ENCODE measurements around the gene HLA-DRB5.
"Not testable (repeated sequence)": the region's sequence is repeated elsewhere in the genome, so short reads cannot be mapped to it uniquely, and the experiment has no call there.

The HLA-DRB5 gene

DNA sequence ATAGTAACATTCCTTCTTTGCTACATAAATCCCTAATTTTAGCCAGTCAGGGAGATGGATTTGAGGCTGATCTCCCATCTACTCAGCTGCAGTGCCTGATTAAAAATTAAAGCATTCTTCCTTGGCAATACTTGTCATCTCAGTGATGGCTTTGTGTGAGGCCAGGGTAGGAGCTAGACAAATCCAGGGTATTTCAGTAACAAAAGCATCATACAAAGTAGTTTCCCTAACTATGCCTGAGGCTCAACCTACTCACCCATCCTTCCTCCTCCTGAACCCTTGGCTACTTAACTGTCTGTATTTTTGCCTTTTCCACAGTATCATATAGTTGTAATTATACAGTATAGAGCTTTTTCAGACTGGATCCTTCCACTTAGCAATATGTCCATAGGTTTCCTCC, 37.7 kb downstream of the HLA-DRB5 start:
- H3K4me1 ChIP-seq (ENCODE audit: control insufficient read depth in 1 of 2, insufficient read depth in 2 of 2, low read length in 2 of 2) = no peaks in the 10 kb centered on the region
- H3K9me3 ChIP-seq (ENCODE audit: control insufficient read depth in 1 of 2, low read length in 2 of 2) = no peaks in the 10 kb centered on the region
- H3K27ac ChIP-seq (ENCODE audit: low read length) = no peak overlapping the region
- H3K36me3 ChIP-seq (ENCODE audit: control insufficient read depth in 1 of 2, insufficient read depth in 2 of 2, low read length in 2 of 2) = no peaks in the 10 kb centered on the region
- no peak overlapping the region for H3K4me3 ChIP-seq (ENCODE audit: low read depth in 1 of 2, low read length in 2 of 2)
- H3K27me3 ChIP-seq (ENCODE audit: low read depth, low read length) = no peaks in the 10 kb centered on the region

DNA sequence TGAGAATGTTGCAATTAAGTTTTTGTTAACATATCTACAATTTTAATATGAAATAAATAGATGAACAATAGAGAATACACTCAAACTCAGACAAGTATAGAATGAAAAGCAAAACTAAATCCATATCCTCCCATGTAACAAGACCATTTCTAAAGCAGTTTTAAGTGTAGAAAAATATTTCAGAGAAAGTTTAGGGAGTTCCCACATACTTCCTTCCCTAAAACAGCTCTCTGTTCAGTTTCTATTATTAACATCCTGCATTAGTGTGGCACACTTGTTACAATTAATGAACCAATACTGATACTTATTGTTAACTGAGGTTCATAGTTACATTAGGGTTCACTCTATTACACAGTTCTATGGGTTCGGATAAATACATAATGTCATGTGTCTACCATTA, 38.4 kb downstream of the HLA-DRB5 start:
- no peaks in the 10 kb centered on the region for H3K27me3 ChIP-seq (ENCODE audit: low read depth, low read length)
- no peaks in the 10 kb centered on the region for H3K4me1 ChIP-seq (ENCODE audit: control insufficient read depth in 1 of 2, insufficient read depth in 2 of 2, low read length in 2 of 2)
- no peak overlapping the region for H3K4me3 ChIP-seq (ENCODE audit: low read depth in 1 of 2, low read length in 2 of 2)
- no peaks in the 10 kb centered on the region for H3K9me3 ChIP-seq (ENCODE audit: control insufficient read depth in 1 of 2, low read length in 2 of 2)
- H3K36me3 ChIP-seq (ENCODE audit: control insufficient read depth in 1 of 2, insufficient read depth in 2 of 2, low read length in 2 of 2) = no peaks in the 10 kb centered on the region
- H3K27ac ChIP-seq (ENCODE audit: low read length) = no peak overlapping the region

DNA sequence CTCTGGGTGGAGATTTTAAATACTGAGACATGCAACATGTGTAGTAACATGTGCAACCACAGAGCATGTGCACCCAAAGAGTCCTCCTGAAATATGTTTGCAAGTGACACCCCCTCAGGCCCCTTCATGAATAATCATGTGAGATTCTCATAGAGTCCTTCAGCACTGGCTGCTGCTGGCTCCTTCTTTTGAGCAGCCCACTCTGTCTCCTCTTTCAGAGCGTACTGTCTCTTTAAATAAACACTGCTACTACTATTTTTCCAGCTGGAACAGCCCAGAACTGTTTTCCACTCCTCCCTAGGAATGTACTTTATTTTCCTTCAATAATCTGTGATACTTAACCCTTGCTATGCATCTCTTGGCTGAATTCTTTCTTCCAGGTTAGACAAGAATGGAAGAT, 42.0 kb downstream of the HLA-DRB5 start:
- Histone ChIP-seq H3K4me3 (ENCODE audit: low read depth in 1 of 2, low read length in 2 of 2) (no peak overlapping the region), H3K36me3 (ENCODE audit: control insufficient read depth in 1 of 2, insufficient read depth in 2 of 2, low read length in 2 of 2) (no peaks in the 10 kb centered on the region), H3K27me3 (ENCODE audit: low read depth, low read length) (no peaks in the 10 kb centered on the region), H3K4me1 (ENCODE audit: control insufficient read depth in 1 of 2, insufficient read depth in 2 of 2, low read length in 2 of 2) (no peaks in the 10 kb centered on the region), H3K27ac (ENCODE audit: low read length) (no peak overlapping the region), H3K9me3 (ENCODE audit: control insufficient read depth in 1 of 2, low read length in 2 of 2) (no peaks in the 10 kb centered on the region)

GRCh38 chr6:32484614-32484998, 45.5 kb downstream of the HLA-DRB5 start:
- Histone ChIP-seq H3K27ac (ENCODE audit: low read length) (no peak overlapping the region), H3K4me3 (ENCODE audit: low read depth in 1 of 2, low read length in 2 of 2) (no peak overlapping the region), H3K27me3 (ENCODE audit: low read depth, low read length) (no peaks in the 10 kb centered on the region), H3K36me3 (ENCODE audit: control insufficient read depth in 1 of 2, insufficient read depth in 2 of 2, low read length in 2 of 2) (no peaks in the 10 kb centered on the region), H3K4me1 (ENCODE audit: control insufficient read depth in 1 of 2, insufficient read depth in 2 of 2, low read length in 2 of 2) (no peaks in the 10 kb centered on the region), H3K9me3 (ENCODE audit: control insufficient read depth in 1 of 2, low read length in 2 of 2) (no peaks in the 10 kb centered on the region)

DNA sequence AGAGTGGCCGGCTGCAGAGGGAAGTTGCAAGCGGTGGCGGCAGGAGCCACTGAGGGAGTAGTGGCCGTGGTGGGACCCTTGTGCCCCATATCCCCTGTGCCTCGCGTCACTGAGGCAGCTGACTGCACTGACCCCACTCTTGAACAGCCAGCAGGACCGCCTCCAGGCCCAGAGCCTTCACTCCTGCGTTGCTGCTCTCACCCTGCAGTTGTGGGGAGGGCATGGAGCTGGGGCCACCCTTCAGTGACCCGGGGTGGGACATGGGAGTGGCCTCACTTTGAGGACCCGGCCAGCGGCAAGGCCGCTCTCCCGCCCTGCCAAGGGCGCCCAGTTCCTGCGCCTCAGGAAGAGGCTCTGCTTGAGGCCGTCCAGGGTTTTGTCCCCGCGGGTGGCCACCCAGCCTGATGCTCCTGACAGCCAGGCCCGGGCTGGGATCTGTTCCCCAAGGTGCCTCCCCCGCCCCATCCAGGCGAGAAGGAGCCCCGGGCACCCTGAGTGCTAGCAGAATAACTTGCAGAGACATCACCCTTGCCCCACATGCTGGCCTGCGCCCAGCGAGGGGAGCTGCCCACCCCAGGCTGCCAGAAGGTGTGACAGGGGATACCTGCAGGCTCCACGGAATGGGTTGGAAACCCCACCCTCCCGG, 46.0 kb downstream of the HLA-DRB5 start:
- no peak overlapping the region for H3K27ac ChIP-seq (ENCODE audit: low read length)
- H3K27me3 ChIP-seq (ENCODE audit: low read depth, low read length) = no peaks in the 10 kb centered on the region
- H3K9me3 ChIP-seq (ENCODE audit: control insufficient read depth in 1 of 2, low read length in 2 of 2) = no peaks in the 10 kb centered on the region
- no peaks in the 10 kb centered on the region for H3K36me3 ChIP-seq (ENCODE audit: control insufficient read depth in 1 of 2, insufficient read depth in 2 of 2, low read length in 2 of 2)
- no peaks in the 10 kb centered on the region for H3K4me1 ChIP-seq (ENCODE audit: control insufficient read depth in 1 of 2, insufficient read depth in 2 of 2, low read length in 2 of 2)
- no peak overlapping the region for H3K4me3 ChIP-seq (ENCODE audit: low read depth in 1 of 2, low read length in 2 of 2)

DNA sequence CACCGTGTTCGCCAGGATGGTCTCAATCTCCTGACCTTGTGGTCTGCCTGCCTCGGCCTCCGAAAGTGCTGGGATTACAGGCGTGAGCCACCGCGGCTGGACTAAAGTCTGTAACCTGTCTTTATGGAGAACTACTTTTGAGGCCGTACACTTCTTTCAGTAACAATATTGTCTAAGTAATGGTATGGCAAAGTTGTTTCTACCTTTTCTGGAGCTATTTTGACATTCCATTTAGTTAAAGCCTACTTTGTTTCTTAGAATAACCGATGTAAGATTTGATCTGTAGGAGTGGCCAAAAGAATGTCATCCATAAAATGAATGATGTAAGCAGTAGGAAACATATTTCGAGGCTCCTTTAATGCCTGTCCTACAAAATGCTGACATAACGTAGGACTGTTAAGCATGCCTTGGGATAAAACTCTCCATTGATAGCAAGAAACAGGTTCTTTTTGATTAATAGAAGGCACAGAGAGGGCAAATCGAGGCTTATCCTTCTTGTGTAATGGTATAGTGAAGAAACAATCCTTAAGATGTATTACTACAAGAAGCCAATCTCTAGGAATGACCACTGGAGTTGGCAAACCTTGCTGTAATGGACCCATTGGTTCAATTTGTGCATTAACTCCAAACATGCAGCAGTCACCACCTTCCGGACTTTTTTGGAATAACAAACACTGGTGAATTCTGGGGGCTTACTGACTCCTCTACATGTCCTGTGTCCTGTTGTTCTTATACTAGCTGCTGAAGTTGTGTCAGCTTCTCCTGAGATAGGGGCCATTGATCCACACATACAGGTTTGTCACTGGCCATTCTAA, 54.5 kb downstream of the HLA-DRB5 start:
- Histone ChIP-seq H3K27me3 (ENCODE audit: low read depth, low read length) (no peaks in the 10 kb centered on the region), H3K27ac (ENCODE audit: low read length) (no peak overlapping the region), H3K4me3 (ENCODE audit: low read depth in 1 of 2, low read length in 2 of 2) (no peak overlapping the region), H3K4me1 (ENCODE audit: control insufficient read depth in 1 of 2, insufficient read depth in 2 of 2, low read length in 2 of 2) (no peaks in the 10 kb centered on the region), H3K9me3 (ENCODE audit: control insufficient read depth in 1 of 2, low read length in 2 of 2) (peaks cover 0 to 5% of the 10 kb centered on the region in 2 donors), H3K36me3 (ENCODE audit: control insufficient read depth in 1 of 2, insufficient read depth in 2 of 2, low read length in 2 of 2) (no peaks in the 10 kb centered on the region)

GRCh38 chr6:32473376-32474348, 56.4 kb downstream of the HLA-DRB5 start:
- H3K36me3 ChIP-seq (ENCODE audit: control insufficient read depth in 1 of 2, insufficient read depth in 2 of 2, low read length in 2 of 2); H3K4me3 ChIP-seq (ENCODE audit: low read depth in 1 of 2, low read length in 2 of 2); H3K9me3 ChIP-seq (ENCODE audit: control insufficient read depth in 1 of 2, low read length in 2 of 2); H3K4me1 ChIP-seq (ENCODE audit: control insufficient read depth in 1 of 2, insufficient read depth in 2 of 2, low read length in 2 of 2); H3K27me3 ChIP-seq (ENCODE audit: low read depth, low read length): not testable (repeated sequence)
- H3K27ac ChIP-seq (ENCODE audit: low read length) = peak overlapping the region; percentile 74

DNA sequence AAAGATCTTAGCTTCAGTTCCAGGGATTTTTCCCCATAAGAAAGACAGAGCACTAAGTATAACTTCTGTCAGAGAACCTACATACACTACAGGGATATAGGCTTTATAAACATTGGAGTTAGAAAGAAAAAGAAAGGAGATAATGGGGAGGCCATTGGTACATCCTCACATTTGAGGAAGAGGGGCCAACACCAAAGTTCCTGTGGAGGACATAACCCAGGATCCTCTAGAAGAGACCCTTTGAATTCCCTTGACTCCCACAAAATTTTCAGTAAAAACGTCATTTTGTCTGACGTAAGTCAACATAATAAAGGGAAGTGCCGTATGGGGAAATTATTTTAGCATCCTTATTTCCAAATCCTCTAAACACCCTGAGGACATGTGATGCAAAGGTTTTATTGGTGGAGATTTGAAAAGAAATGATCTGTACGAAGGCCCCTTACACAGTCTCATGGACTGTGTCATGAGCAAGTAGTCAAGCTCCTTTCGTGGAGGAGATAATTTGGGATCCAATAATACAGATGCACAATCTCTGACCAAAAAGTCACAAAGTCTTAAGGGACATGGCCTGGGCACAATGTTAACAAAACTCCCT, 57.2 kb downstream of the HLA-DRB5 start:
- no peak overlapping the region for H3K4me3 ChIP-seq (ENCODE audit: low read depth in 1 of 2, low read length in 2 of 2)
- peaks cover 0 to 4% of the 10 kb centered on the region in 2 donors for H3K9me3 ChIP-seq (ENCODE audit: control insufficient read depth in 1 of 2, low read length in 2 of 2)
- H3K27ac ChIP-seq (ENCODE audit: low read length) = peak overlapping the region; percentile 39
- no peaks in the 10 kb centered on the region for H3K4me1 ChIP-seq (ENCODE audit: control insufficient read depth in 1 of 2, insufficient read depth in 2 of 2, low read length in 2 of 2)
- no peaks in the 10 kb centered on the region for H3K36me3 ChIP-seq (ENCODE audit: control insufficient read depth in 1 of 2, insufficient read depth in 2 of 2, low read length in 2 of 2)
- no peaks in the 10 kb centered on the region for H3K27me3 ChIP-seq (ENCODE audit: low read depth, low read length)

DNA sequence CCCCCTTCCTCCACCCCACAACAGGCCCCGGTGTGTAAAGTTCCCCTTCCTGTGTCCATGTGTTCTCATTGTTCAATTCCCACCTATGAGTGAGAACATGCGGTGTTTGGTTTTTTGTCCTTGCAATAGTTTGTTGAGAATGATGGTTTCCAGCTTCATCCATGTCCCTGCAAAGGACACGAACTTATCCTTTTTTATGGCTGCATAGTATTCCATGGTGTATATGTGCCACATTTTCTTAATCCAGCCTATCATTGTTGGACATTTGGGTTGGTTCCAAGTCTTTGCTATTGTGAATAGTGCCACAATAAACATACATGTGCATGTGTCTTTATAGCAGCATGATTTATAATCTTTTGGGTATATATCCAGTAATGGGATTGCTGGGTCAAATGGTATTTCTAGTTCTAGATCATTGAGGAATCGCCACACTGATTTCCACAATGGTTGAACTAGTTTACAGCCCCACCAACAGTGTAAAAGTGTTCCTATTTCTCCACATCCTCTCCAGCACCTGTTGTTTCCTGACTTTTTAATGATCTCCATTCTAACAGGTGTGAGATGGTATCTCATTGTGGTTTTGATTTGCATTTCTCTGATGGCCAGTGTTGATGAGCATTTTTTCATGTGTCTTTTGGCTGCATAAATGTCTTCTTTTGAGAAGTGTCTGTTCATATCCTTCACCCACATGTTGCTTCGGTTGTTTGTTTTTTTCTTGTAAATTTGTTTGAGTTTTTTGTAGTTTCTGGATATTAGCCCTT, 62.2 kb downstream of the HLA-DRB5 start:
- H3K4me1 ChIP-seq (ENCODE audit: control insufficient read depth in 1 of 2, insufficient read depth in 2 of 2, low read length in 2 of 2); H3K36me3 ChIP-seq (ENCODE audit: control insufficient read depth in 1 of 2, insufficient read depth in 2 of 2, low read length in 2 of 2); H3K27ac ChIP-seq (ENCODE audit: low read length); H3K9me3 ChIP-seq (ENCODE audit: control insufficient read depth in 1 of 2, low read length in 2 of 2); H3K4me3 ChIP-seq (ENCODE audit: low read depth in 1 of 2, low read length in 2 of 2); H3K27me3 ChIP-seq (ENCODE audit: low read depth, low read length): not testable (repeated sequence)

Measured in muscle layer of duodenum (tissue), 2 donors.